GM18498 (cell line): ENCODE data around the gene AAMP.
"Not testable (repeated sequence)": the region's sequence is repeated elsewhere in the genome, so short reads cannot be mapped to it uniquely, and the experiment has no call there.

ENCODE experiments used
- ATAC-seq: cut with Tn5 transposase; IDR thresholded peaks from one replicate; pipeline ENCODE4 v1.9.1; 2021; ENCODE audit warnings: mild to moderate bottlenecking, moderate library complexity; ENCODE audit not compliant: unreplicated experiment

The AAMP gene

DNA sequence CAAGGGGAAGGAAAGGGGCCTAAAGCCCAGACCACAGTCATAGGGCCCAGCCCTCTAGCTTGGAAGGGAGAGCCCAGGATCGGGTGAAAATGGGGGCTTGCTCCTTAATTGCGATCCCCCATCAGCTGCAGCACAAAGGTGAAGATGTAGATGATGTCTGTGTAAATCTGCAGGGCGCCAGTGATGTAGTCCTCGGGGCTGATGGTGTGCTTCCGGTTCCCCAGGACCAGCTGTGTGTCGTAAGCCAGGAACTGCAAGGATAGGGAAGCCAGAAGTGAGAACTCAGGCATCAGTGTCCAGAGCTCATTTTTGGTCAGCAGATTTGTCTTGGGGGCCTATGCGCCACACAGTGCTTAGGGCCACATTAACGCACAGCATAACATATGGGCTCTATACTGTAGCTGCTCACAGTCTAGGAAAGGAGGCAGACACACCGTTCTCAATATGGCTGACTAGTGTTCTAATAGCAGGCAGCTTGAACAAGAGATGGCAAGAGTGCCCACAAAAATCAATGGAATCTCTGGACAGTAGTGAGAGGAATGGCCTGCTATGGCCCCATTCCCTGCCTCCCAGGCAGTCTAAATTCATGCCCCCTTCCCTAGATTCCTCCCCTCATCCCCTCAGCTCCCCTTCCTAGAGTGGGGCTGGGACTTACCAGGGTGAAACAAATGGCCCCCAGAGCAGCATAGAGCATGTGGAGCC, 5.6 kb upstream of the AAMP start:
- ATAC-seq: no peak

DNA sequence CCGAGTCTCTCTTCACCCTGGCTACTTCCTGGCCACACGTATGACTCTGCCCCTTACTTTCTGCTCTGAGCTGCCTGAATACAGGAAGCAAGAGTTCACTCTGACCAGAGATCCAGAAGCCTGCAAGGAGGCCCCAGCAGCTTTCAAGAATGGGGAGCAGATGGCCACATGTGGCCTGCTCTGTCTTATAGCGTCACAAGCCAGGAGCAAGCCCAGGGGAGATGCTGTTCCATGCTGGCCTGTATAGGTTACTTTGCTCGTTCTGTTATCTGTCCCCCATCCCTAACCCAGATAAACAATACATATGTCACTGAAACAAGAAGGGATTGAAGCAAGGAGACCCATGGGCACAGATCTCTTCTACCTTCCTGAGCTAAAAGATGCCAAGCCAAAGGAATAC, 4.6 kb upstream of the AAMP start:
- no peak for ATAC-seq

DNA sequence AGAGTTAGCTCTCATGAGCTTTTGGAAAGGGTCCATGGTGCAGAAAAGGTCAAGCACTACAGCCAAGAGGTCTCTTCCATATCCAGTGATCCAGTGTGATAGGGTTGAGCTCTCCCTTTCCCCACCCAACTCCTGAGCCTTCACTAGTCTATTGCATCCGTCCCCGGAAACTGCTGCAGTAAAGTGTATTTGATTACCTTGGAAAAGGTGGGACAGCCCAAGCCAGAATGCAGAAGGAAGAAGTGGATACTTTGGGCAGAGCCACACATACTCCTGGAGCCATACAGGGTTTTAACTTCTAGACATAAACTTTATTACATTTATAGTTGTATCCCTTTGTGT, 3.9 kb upstream of the AAMP start:
- no peak for ATAC-seq

DNA sequence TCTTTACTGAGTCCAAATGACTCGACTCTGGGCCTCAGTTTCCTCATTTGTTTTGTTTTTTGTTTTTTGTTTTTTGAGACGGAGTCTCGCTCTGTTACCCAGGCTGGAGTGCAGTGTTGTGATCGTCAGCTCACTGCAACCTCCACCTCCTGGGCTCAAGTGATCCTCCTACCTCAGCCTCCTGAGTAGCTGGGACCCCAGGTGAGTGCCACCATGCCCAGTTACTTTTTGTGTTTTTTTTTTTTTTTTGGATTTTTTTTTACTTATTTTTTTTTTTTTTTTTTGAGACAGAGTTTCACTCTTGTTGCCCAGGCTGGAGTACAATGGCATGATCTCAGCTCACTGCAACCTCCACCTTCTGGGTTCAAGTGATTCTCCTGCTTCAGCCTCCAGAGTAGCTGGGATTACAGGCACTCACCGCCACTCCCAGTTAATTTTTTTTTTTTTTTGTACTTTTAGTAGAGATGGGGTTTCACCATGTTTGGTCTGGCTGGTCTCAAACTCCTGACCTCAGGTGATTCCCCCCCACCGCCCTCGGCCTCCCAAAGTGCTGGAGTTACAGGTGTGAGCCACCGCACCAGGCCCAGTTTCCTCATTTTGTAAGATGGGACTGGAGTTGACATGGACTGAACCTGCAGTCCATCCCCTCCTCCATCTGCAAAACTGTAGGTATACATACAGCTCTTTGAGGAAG, 3.4 kb upstream of the AAMP start:
- ATAC-seq: not testable (repeated sequence)

DNA sequence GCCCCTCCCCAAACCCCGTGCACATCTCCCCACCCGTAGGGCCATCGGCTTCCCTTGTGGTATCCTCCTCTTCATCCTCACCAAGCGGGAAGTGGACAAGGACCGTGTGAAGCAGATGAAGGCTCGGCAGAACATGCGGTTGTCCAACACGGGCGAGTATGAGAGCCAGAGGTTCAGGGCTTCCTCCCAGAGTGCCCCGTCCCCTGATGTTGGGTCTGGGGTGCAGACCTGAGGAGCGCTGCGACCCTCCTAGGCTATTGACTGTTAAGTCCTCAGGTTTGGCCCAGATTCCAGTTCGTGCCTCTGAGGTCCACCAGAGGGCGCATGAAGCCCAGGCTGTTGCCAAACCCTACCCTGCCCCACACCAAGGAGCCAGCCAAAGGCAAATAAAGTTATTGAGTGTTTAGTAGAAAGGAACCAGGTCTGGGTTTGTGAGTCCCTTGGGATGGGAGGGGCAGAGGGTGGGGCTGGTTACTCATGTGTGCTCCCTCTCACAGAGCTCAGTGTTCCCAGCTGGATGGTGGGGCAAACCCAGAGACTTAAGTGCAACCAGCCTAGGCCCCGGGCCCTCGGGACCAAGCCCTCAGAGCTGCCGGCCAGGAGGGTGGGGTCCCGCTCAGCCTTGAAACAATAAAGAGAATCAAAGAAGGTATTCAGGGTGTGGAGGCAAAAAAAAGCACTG, 2.7 kb upstream of the AAMP start:
- ATAC-seq: peak; percentile 26

DNA sequence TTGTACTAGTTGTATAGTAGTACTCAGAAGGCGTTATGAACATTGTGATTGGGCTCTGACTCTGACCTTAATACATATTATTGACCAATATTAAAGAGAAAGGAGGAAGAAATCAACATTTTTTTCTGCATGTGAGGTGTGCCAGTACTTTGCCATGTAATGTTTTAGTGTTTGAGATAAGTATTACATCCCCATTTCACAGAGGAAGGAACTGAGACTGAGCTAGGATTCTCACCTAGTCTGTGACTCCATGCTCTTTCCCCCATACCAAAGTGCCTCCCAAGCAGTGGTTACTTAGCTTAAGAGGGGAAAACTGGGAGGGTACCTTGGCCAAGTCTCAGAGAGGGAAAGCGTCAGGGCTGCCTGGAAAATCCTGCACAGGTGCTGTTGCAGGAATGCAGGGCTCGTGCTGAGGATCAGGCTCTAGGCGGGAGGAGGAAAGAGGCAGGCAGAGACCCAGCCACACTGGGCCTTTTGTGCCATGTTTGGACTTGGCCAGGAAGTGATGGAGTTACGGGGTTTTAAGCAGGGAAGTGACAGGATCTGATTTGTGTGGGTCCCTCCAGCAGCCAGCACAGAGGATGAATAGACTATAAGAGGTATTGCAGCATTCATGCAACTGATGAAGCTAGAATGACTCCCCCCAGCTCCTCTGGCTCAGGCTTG, 2.1 kb upstream of the AAMP start:
- no peak for ATAC-seq

DNA sequence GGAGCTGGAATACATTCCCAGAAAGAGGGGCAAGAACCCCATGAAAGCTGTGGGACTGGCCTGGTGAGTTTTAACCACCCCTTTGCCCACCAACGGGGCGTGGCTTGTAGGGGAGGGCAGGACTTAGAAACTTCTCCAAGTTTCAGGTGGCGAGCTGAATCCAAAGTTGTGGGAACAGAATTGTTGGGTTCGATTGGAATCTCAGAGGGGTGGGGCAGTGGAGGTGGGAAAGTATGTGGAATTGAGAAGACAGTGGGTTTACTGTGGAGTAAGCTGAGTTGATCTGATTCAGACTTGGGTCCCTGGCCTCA, 1.5 kb upstream of the AAMP start:
- no peak for ATAC-seq

DNA sequence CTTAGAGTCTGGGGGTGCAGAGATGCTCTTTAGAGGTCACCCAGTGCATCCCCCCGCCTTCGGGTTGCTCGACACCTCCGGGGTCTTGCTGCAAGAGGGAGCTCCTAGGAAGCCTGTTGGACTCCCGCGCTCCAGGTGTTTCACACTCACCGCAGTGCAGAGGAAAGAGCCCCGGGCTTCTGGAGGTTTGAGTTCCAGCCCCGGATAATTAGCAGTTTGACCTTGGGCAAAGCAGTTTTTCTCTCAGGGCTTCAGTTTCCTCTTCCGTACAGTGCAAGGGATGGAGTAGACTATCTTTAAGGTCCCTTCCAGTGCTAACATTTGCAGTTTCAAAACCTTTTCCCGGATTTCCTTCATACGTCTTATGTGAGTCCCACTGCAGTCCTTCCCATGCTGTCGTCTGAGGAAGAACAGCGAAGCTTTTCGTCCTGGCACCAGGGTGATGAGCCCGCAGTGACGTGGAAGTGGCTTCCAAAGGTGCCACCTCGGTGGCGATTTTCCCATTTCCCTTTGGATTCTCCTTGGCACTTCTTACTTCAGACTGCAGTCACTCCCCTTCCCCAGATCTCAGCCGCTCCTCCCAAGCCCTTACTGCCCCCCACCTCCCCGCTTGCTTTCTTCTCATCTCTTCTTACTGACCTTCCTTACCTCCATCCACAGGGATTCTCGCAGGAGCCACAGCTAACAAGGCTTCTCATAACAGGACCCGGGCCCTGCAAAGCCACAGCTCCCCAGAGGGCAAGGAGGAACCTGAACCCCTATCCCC, 967 bp upstream of the AAMP start:
- no peak for ATAC-seq

DNA sequence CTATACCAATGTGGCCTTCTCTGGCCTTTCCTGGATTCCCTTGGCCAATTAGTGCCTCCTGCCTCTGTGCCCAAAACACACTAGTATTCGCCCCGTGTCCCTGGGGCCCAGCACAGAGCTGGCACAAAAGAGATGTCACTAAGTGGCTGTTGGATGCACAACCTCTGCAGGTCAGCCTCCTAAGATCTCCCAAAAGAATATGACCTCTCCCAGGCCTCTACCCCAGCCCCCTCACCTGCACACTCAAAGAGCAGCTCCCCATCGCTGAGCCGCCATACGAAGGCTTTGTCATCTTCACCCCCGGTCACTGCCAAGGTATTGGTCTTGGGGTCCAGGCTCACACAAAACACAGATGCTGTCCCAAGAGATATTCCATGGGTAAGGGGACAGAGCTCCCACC, 2.7 kb downstream of the AAMP start:
- ATAC-seq: no peak

DNA sequence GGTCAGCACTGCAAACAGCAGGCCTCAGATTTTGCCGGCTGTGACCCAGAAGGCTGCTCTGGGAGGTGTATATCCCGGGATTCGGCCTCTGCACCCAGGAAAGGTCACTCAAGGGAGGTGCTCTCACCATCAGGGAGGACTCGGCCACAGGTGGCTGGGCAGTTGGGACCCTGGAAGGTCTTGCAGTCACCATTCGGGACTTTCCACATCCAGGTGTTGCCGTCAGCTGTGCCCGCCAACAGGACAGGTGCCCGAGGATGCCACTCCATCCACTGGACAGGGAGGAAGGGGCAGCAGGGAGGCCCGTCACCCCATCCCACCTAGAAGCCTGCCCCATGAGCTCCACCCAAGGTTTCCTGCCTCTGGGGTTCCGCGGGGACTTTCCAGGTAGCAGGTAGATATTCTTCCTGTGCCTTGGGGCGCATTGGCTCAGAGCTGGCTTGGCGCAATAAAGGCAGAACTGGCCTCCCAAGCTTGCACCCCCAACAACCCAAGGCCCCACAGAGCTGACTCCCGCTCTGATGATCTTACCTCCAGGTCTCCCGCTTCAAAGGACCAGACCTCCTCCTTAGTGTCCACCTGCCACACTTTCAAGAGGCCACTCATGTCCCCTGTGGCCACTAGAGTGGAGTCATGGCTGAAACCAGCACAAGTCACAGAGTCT, 3.5 kb downstream of the AAMP start:
- ATAC-seq: no peak

DNA sequence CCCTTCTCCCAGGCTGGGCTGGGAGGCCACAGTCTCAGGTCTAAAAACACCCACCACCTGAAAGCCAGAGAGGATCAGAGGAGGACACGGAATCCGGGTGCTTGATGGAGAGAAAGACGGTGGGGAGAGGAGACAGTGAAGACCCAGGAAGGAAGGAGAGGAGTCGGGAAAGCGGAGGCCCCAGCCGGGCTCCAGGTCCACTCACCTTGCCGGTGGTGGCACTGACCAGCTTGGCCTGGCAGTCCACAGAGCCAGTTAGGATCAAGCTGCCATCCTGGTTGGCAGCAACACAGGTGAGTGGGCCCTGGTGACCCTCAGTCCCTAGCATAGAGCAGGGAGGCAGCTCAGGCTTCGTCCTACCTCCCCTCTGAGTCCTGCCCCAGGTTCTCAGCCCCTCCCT, 4.3 kb downstream of the AAMP start:
- ATAC-seq: no peak

DNA sequence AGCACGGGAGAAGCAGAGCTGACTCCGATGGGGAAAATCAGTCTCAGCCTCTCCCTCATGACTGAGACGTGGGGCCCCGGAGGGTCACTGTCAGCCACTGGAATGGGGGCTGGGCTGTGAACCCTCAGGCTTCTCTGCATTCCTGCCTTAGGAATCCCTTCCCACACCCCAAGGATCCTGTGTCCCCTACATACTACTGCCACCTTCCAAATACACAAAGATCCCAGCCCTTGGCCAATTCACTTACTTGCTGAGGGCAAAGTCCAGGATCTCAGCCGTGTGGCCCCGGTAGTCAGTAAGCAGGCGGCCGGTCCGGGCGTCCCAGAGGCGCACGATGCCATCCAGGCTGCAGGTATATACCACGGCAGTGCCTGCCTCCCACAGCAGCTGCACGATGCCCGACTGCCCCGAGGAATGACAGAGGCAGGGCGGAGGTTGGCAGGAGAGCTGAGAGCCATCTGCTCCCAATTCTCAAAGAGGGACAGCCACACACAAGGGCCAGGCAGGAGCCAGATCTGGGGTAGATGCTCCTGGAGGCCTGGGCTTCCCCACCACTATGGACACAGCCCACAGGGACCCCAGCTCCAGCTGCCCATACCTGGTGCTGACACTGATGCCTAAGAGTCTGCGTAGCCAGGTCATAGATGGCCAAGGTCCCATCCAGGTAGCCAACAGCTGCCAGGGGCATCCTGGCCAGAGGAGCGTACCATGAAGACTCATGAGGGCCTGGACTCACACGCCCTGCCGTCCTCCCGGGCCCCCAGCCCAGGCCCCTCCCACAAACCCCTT, 5.0 kb downstream of the AAMP start:
- no peak for ATAC-seq

DNA sequence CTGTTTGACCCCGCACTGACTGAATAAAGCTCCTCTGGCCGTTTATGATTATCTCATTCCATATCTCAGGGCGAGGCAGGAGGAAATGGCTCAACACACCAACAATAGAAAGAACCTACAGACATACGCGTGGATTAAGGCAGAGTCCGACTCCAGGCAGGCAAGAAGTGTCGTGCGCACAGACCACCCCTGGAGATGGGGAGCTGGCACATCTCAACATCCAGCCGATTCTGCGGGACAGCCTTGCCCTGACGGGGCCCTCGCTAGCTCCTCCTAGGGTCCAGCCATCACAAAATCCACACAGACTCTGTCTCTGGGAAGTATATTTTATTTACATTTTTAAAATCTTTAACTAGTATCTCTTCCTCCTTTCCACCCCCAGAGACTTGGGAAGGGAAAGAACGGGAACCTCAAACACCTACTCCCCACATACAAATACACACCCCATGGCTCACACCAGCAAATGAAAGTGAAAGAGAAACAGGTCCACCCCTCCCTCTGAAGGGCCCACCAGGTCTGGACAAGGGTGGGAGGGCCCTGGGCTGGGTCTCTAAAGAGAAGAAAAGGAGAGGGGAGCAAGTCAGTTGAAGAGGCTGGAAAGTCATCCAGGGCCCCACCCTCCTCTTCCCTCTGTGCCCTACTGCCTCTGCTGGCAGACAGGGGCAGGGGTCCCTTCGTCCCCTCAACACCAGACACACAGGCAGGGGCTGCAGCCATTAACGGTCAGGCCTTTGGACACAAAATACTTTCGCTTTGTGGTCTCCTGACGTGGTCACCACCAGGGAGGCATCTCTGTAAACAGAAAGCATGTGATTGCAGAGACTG, 5.9 kb downstream of the AAMP start:
- no peak for ATAC-seq

DNA sequence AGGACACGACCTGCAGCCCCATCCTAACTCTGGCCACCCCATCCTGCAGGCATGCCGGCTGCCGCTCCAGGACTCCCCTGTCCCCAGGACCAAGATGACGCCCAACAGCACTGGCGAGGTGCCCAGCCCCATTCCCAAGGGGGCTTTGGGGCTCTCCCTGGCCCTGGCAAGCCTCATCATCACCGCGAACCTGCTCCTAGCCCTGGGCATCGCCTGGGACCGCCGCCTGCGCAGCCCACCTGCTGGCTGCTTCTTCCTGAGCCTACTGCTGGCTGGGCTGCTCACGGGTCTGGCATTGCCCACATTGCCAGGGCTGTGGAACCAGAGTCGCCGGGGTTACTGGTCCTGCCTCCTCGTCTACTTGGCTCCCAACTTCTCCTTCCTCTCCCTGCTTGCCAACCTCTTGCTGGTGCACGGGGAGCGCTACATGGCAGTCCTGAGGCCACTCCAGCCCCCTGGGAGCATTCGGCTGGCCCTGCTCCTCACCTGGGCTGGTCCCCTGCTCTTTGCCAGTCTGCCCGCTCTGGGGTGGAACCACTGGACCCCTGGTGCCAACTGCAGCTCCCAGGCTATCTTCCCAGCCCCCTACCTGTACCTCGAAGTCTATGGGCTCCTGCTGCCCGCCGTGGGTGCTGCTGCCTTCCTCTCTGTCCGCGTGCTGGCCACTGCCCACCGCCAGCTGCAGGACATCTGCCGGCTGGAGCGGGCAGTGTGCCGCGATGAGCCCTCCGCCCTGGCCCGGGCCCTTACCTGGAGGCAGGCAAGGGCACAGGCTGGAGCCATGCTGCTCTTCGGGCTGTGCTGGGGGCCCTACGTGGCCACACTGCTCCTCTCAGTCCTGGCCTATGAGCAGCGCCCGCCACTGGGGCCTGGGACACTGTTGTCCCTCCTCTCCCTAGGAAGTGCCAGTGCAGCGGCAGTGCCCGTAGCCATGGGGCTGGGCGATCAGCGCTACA, 7.0 kb downstream of the AAMP start:
- ATAC-seq: no peak

DNA sequence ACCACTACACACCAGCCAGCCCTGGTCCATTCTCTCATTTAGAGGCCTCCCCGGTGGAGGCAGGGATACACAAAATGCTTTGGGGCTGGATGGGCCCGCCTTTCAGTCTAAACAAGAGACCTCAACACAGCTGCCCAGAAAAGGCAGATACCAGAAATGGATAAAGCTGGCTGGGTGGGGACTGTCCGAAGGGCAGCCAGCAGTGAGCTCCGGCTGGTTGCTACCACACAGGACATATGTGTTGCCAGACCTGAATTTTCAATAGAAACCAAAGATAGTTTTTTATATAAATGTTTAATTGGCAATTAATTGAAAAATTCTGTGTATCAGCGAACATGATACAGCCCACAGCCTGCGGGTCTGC, 7.7 kb downstream of the AAMP start:
- ATAC-seq: no peak

DNA sequence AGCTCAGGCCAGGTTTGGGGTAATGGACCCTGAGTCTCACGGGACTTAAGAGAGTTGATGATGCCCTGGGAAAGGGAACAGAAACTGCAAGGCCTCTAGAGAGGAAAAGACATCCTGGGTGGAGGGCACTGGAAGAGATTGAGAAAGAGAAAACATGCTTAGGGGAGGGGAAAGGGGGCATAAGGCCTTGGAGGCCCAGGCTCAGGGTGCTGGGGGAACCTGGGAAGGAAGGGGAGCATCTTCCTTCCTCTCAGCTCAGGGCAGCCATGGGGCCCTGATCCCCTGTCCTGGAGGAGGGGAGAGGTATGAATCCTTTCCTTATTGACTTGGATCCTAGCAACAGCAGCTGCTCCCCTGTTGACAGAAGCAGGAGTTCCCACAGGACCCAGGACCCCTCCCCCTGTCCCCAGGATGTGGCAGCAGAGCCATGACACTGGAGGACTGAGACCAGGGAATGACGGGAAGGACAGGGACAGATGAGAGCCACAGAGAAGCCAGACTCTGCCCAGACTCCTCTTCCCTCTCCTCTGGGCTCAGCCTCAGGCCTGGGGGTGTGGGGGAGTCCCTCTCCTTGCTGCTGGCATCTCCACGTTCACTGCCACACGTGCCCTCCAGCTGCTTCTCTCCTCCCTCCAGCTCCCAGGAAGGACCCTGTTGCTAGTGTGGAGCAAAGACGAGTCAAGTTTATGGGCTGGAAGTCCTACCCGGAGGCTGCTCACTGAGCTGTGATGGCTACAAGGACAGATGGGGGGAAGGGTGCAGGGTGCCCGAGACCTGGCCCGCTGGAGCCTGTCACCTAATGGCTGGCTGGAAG, 8.3 kb downstream of the AAMP start:
- ATAC-seq: no peak

DNA sequence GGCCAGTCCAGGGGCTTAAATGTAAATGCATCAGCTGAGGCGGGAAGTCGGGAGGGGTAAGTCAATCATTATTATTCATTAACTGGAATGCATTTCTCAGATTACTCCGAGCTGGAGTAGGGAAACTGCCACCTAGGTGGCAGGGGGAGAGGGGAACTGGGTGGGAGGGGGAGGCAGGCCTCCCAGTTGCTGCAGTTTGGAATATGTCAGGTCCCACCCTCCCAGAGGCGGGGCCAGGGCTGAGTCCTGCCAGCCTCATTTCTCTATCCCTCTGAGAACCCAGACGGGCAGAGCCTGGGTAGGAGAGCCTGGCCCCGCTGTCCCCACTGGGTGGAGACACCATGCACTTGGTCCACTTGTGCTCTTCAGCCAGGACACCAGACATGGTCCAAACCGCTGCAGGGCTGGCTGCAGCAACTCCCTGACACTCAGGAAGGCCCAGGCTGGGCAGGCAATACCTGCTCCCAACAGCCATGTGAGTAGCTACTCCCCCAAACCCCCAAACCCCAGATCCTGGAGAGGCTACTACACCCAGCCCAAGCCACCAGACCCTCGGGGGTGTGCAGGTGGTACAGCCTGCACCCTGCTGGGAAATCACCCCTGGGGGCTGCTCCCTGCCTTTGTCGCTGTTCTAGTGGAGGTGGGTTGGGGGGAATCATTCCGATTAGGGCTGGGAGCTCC, 9.1 kb downstream of the AAMP start, which contains the start of gene GPBAR1:
Gene GPBAR1, plus strand, starts transcription at position 274 of the 681 bp plus-strand sequence. CDS start 1,710 bp downstream, outside the sequence.
- no peak for ATAC-seq
